SK-N-MC (cell line): ENCODE data around the gene DYRK1B.
"Not testable (repeated sequence)": the region's sequence is repeated elsewhere in the genome, so short reads cannot be mapped to it uniquely, and the experiment has no call there.

Source experiments
- EZH2 ChIP-seq: fragments of 200-600 bp; sonication (generic); IDR thresholded peaks from one replicate; pipeline ENCODE4 v1.6.1; 2017; ENCODE audit warnings: antibody characterized with exemption
- POLR2AphosphoS5 ChIP-seq: IDR thresholded peaks from 2 replicates; pipeline ENCODE4 v1.6.1; 2012; ENCODE audit warnings: mild to moderate bottlenecking, low read depth, low read length, borderline replicate concordance

- not testable (repeated sequence) for TF ChIP-seq POLR2AphosphoS5, EZH2
Measured at GRCh38 chr19:39877488-39877887, 43.5 kb upstream of the DYRK1B start.
